GM12801 (cell line): Measurements from ENCODE around the gene LMOD1.

Source experiments
- CTCF ChIP-seq: IDR thresholded peaks from one replicate; pipeline ENCODE4 v1.5.1; 2011; ENCODE audit warnings: control low read depth; ENCODE audit not compliant: insufficient read length; ENCODE audit errors: extremely low read depth

The LMOD1 gene

GRCh38 chr1:201888282-201889089, 57.9 kb downstream of the LMOD1 start, which contains the start of gene SHISA4:
Gene SHISA4, plus strand, starts transcription at chr1:201888898. Its CDS starts 97 bp downstream, at chr1:201888995.
- no peak for TF ChIP-seq CTCF

- no peak for TF ChIP-seq CTCF
These were observed 59.1 kb downstream of the LMOD1 start for GRCh38 chr1:201887116-201887866.

GRCh38 chr1:201886103-201886885, 60.1 kb downstream of the LMOD1 start:
- TF ChIP-seq CTCF, result no peak

- TF ChIP-seq CTCF, result no peak
These were observed 60.7 kb downstream of the LMOD1 start for GRCh38 chr1:201885531-201886075.

GRCh38 chr1:201884425-201884824, 61.9 kb downstream of the LMOD1 start:
- no peak for TF ChIP-seq CTCF

- TF ChIP-seq CTCF, result no peak
These were observed 62.6 kb downstream of the LMOD1 start for GRCh38 chr1:201883786-201884185.

- no peak for TF ChIP-seq CTCF
These were observed 63.1 kb downstream of the LMOD1 start for GRCh38 chr1:201883266-201883665.
